ENCODE results near the gene ATAD3B.

DNA sequence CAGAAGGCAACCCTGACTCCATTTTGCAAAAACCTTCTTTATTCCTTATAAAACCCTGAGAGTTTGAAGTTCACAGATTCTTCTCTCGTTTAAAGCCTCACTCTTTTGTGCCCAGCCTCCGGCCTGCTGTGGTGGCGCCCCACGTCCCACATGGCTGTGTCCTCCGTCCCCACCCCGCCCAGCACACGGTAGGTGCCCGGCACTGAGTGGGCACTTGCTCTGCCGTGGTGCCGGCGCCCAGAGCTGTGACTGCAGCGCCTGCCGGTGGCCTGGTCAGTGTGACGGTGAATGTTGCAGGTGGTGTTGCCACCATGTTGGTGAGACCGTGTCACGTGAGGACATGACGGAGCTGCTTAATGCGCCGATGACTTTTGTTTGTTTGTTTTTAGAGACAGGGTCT, 49.8 kb downstream of the ATAD3B start:
- no peak for TF ChIP-seq POLR2A (IDR thresholded peaks at IDR 0.05; ENCODE audit: insufficient read depth in 1 of 2, low read depth in 2 of 2, low read length in 2 of 2)
- TF ChIP-seq, protein P1, sequence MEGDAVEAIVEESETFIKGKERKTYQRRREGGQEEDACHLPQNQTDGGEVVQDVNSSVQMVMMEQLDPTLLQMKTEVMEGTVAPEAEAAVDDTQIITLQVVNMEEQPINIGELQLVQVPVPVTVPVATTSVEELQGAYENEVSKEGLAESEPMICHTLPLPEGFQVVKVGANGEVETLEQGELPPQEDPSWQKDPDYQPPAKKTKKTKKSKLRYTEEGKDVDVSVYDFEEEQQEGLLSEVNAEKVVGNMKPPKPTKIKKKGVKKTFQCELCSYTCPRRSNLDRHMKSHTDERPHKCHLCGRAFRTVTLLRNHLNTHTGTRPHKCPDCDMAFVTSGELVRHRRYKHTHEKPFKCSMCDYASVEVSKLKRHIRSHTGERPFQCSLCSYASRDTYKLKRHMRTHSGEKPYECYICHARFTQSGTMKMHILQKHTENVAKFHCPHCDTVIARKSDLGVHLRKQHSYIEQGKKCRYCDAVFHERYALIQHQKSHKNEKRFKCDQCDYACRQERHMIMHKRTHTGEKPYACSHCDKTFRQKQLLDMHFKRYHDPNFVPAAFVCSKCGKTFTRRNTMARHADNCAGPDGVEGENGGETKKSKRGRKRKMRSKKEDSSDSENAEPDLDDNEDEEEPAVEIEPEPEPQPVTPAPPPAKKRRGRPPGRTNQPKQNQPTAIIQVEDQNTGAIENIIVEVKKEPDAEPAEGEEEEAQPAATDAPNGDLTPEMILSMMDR (CRISPR knock-in tag; IDR thresholded peaks at IDR 0.05), result no peak
- no peak for TF ChIP-seq MAFK (conservative IDR thresholded peaks at IDR 0.05 in 1 of 2, IDR thresholded peaks at IDR 0.05 in 1 of 2; ENCODE audit: low read length in 2 of 2)
- TF ChIP-seq RAD21 (CRISPR knock-in tag; IDR thresholded peaks at IDR 0.05), result no peak
- TF ChIP-seq NR2C2 (CRISPR knock-in tag; IDR thresholded peaks at IDR 0.05; ENCODE audit: borderline replicate concordance), result no peak
- no peak for TF ChIP-seq HMG20A (CRISPR knock-in tag; IDR thresholded peaks at IDR 0.05; ENCODE audit: borderline replicate concordance)
- no peak for TF ChIP-seq KLF9 (CRISPR knock-in tag; IDR thresholded peaks at IDR 0.05; ENCODE audit: low read depth)
- TF ChIP-seq SP2 (CRISPR knock-in tag; IDR thresholded peaks at IDR 0.05), result no peak
